Skeletal muscle tissue (tissue), 4 donors: Measurements from ENCODE around the gene FKBP1A. TPM values are rescaled to one million over a fixed set of nuclear protein-coding genes. Genes with fewer than 3 reads are reported as not detected.
"Not testable (repeated sequence)": the region's sequence is repeated elsewhere in the genome, so short reads cannot be mapped to it uniquely, and the experiment has no call there.

Experiments
- H3K27ac ChIP-seq: one replicate; pipeline ENCODE4 v1.7.0; 2013; ENCODE audit warnings: mild to moderate bottlenecking, low read depth, low read length, inconsistent platforms
- H3K27me3 ChIP-seq, 3 donors: one replicate each; pipeline ENCODE4 v1.7.0; 2013; ENCODE audit warnings: low read length in 3 of 3; ENCODE audit not compliant: control insufficient read depth in 3 of 3, insufficient read depth in 3 of 3
- H3K36me3 ChIP-seq, 3 donors: one replicate each; pipeline ENCODE4 v1.7.0; 2013; ENCODE audit warnings: low read length in 3 of 3; ENCODE audit not compliant: control insufficient read depth in 3 of 3, insufficient read depth in 3 of 3
- H3K4me1 ChIP-seq, 3 donors: one replicate each; pipeline ENCODE4 v1.7.0; 2013; ENCODE audit warnings: low read length in 3 of 3, mild to moderate bottlenecking in 3 of 3; ENCODE audit not compliant: control insufficient read depth in 3 of 3, insufficient read depth in 3 of 3
- H3K4me3 ChIP-seq, 3 donors: one replicate each; pipeline ENCODE4 v1.7.0; 2013; ENCODE audit warnings: low read length in 3 of 3
- H3K9ac ChIP-seq, 3 donors: one replicate each; pipeline ENCODE4 v1.7.0; 2013; ENCODE audit warnings: low read length in 3 of 3, mild to moderate bottlenecking in 3 of 3, moderate library complexity in 2 of 3, low read depth in 1 of 3
- H3K9me3 ChIP-seq, 3 donors: one replicate each; pipeline ENCODE4 v1.7.0; 2013; ENCODE audit warnings: low read length in 3 of 3; ENCODE audit not compliant: control insufficient read depth in 3 of 3
- total RNA-seq: library from RNA; depleted of rRNA; stranded (reverse); fragments of >200 nt; gene quantifications from one replicate; pipeline ENCODE4 v1.2.3, GENCODE V29; 2014
- donor health status: Osteomylitis.

The FKBP1A gene
- total RNA-seq, 1 donor from 2014 or later, result 56.4 TPM

- Histone ChIP-seq H3K4me1 (no peaks in the 10 kb centered on the region), H3K27ac (no peak overlapping the region), H3K36me3 (no peaks in the 10 kb centered on the region), H3K9me3 (peaks cover 3 to 5% (median 3%) of the 10 kb centered on the region in 3 donors), H3K9ac (no peak overlapping the region), H3K27me3 (peaks cover 0 to 3% (median 2%) of the 10 kb centered on the region in 3 donors), H3K4me3 (no peak overlapping the region)
Measured at GRCh38 chr20:1418350-1418749, 25.5 kb upstream of the FKBP1A start.

- no peak overlapping the region for H3K27ac ChIP-seq
- H3K4me1 ChIP-seq, result no peaks in the 10 kb centered on the region
- peaks cover 0 to 3% (median 2%) of the 10 kb centered on the region in 3 donors for H3K27me3 ChIP-seq
- H3K36me3 ChIP-seq, result no peaks in the 10 kb centered on the region
- no peak overlapping the region for H3K9ac ChIP-seq
- H3K4me3 ChIP-seq, result no peak overlapping the region
- H3K9me3 ChIP-seq, result peaks cover 3 to 5% (median 3%) of the 10 kb centered on the region in 3 donors
Measured at GRCh38 chr20:1417790-1418189, 24.9 kb upstream of the FKBP1A start.

- Histone ChIP-seq H3K4me1 (no peaks in the 10 kb centered on the region), H3K9me3 (peaks cover 3 to 5% (median 3%) of the 10 kb centered on the region in 3 donors), H3K36me3 (no peaks in the 10 kb centered on the region), H3K4me3 (no peak overlapping the region), H3K9ac (no peak overlapping the region), H3K27ac (no peak overlapping the region), H3K27me3 (peaks cover 0 to 2% (median 0%) of the 10 kb centered on the region in 3 donors)
Measured at GRCh38 chr20:1417273-1417672, 24.4 kb upstream of the FKBP1A start.

GRCh38 chr20:1415667-1416468 is 23.0 kb upstream of the FKBP1A start:
- no peaks in the 10 kb centered on the region for H3K4me1 ChIP-seq
- no peak overlapping the region for H3K4me3 ChIP-seq
- no peaks in the 10 kb centered on the region for H3K36me3 ChIP-seq
- peaks cover 1 to 2% (median 1%) of the 10 kb centered on the region in 3 donors for H3K9me3 ChIP-seq
- no peaks in the 10 kb centered on the region for H3K27me3 ChIP-seq
- no peak overlapping the region for H3K27ac ChIP-seq
- no peak overlapping the region for H3K9ac ChIP-seq

- no peak overlapping the region for H3K9ac ChIP-seq
- no peaks in the 10 kb centered on the region for H3K4me1 ChIP-seq
- no peak overlapping the region for H3K27ac ChIP-seq
- H3K36me3 ChIP-seq, result no peaks in the 10 kb centered on the region
- no peaks in the 10 kb centered on the region for H3K9me3 ChIP-seq
- no peak overlapping the region for H3K4me3 ChIP-seq
- H3K27me3 ChIP-seq, result no peaks in the 10 kb centered on the region
Measured at GRCh38 chr20:1414982-1415381, 22.1 kb upstream of the FKBP1A start.

GRCh38 chr20:1405801-1406200 is 12.9 kb upstream of the FKBP1A start:
- no peaks in the 10 kb centered on the region for H3K36me3 ChIP-seq

GRCh38 chr20:1403624-1404023 is 10.8 kb upstream of the FKBP1A start:
- H3K36me3 ChIP-seq, result no peaks in the 10 kb centered on the region
- no peak overlapping the region for H3K27ac ChIP-seq
- no peaks in the 10 kb centered on the region for H3K4me1 ChIP-seq
- no peak overlapping the region for H3K9ac ChIP-seq
- H3K9me3 ChIP-seq, result no peaks in the 10 kb centered on the region
- H3K4me3 ChIP-seq, result no peak overlapping the region
- peaks cover 0 to 3% (median 2%) of the 10 kb centered on the region in 3 donors for H3K27me3 ChIP-seq

More at GRCh38 chr20:1405801-1406200, 12.9 kb upstream of the FKBP1A start:
- Histone ChIP-seq H3K4me1 (no peaks in the 10 kb centered on the region), H3K9ac (no peak overlapping the region), H3K4me3 (no peak overlapping the region), H3K27me3 (no peaks in the 10 kb centered on the region), H3K9me3 (no peaks in the 10 kb centered on the region), H3K27ac (no peak overlapping the region)

- H3K9me3 ChIP-seq, result no peaks in the 10 kb centered on the region
- H3K4me1 ChIP-seq, result no peaks in the 10 kb centered on the region
Measured at GRCh38 chr20:1402149-1402548, 9.3 kb upstream of the FKBP1A start.

GRCh38 chr20:1401451-1401907 is 8.6 kb upstream of the FKBP1A start:
- Histone ChIP-seq H3K36me3 (no peaks in the 10 kb centered on the region), H3K27me3 (peaks cover 4 to 6% (median 6%) of the 10 kb centered on the region in 3 donors), H3K27ac (no peak overlapping the region), H3K9me3 (no peaks in the 10 kb centered on the region), H3K9ac (no peak overlapping the region), H3K4me1 (no peaks in the 10 kb centered on the region), H3K4me3 (no peak overlapping the region)

More at GRCh38 chr20:1402149-1402548, 9.3 kb upstream of the FKBP1A start:
- Histone ChIP-seq H3K36me3 (no peaks in the 10 kb centered on the region), H3K9ac (no peak overlapping the region), H3K27ac (no peak overlapping the region), H3K4me3 (no peak overlapping the region), H3K27me3 (peaks cover 3 to 6% (median 4%) of the 10 kb centered on the region in 3 donors)

- not testable (repeated sequence) for H3K9ac ChIP-seq
Measured at GRCh38 chr20:1399678-1400366, 7.0 kb upstream of the FKBP1A start.

More at GRCh38 chr20:1399678-1400366, 7.0 kb upstream of the FKBP1A start:
- not testable (repeated sequence) for H3K4me1 ChIP-seq, H3K9me3 ChIP-seq, H3K27ac ChIP-seq, H3K36me3 ChIP-seq, H3K4me3 ChIP-seq
- peaks cover 6 to 14% (median 9%) of the 10 kb centered on the region in 3 donors for H3K27me3 ChIP-seq
